Measurements from ENCODE around the gene CCDC90B.
"Not testable (repeated sequence)": the region's sequence is repeated elsewhere in the genome, so short reads cannot be mapped to it uniquely, and the experiment has no call there.

Gene CCDC90B

GRCh38 chr11:83285151-83285770, 906 bp downstream of the CCDC90B start:
- DNase-seq: no peak

- DNase-seq: no peak
Observed at GRCh38 chr11:83284501-83285150, 1.5 kb downstream of the CCDC90B start.

- no peak for DNase-seq
Observed at GRCh38 chr11:83282084-83282716, 4.0 kb downstream of the CCDC90B start.

GRCh38 chr11:83280256-83280655, 5.9 kb downstream of the CCDC90B start:
- no peak for DNase-seq

GRCh38 chr11:83278351-83278750, 7.8 kb downstream of the CCDC90B start:
- no peak for DNase-seq

- no peak for DNase-seq
Observed at GRCh38 chr11:83275888-83276641, 10.1 kb downstream of the CCDC90B start.

GRCh38 chr11:83272627-83273026, 13.5 kb downstream of the CCDC90B start:
- no peak for DNase-seq

- DNase-seq: not testable (repeated sequence)
Observed at GRCh38 chr11:83271734-83272133, 14.4 kb downstream of the CCDC90B start.

- DNase-seq: not testable (repeated sequence)
Observed at GRCh38 chr11:83269080-83269479, 17.1 kb downstream of the CCDC90B start.

- no peak for DNase-seq
Observed at GRCh38 chr11:83265331-83265730, 20.8 kb downstream of the CCDC90B start.

GRCh38 chr11:83259559-83259958, 26.6 kb downstream of the CCDC90B start:
- DNase-seq: no peak

GRCh38 chr11:83257761-83258168, 28.4 kb downstream of the CCDC90B start:
- no peak for DNase-seq

- DNase-seq: no peak
Observed at GRCh38 chr11:83256602-83257340, 29.4 kb downstream of the CCDC90B start.

- no peak for DNase-seq
Observed at GRCh38 chr11:83255366-83255765, 30.8 kb downstream of the CCDC90B start.

- no peak for DNase-seq
Observed at GRCh38 chr11:83252941-83253340, 33.2 kb downstream of the CCDC90B start.

- DNase-seq: no peak
Observed at GRCh38 chr11:83252266-83252665, 33.9 kb downstream of the CCDC90B start.

- DNase-seq: no peak
Observed at GRCh38 chr11:83249972-83250593, 36.1 kb downstream of the CCDC90B start.

GRCh38 chr11:83249445-83249844, 36.7 kb downstream of the CCDC90B start:
- DNase-seq: no peak

GRCh38 chr11:83241291-83241946, 44.7 kb downstream of the CCDC90B start:
- DNase-seq: no peak

GRCh38 chr11:83238111-83238510, 48.1 kb downstream of the CCDC90B start:
- DNase-seq: no peak

GRCh38 chr11:83235825-83236224, 50.3 kb downstream of the CCDC90B start:
- DNase-seq: no peak

GRCh38 chr11:83223457-83223856, 62.7 kb downstream of the CCDC90B start:
- no peak for DNase-seq
